ENCODE results near the gene CWF19L1. TPM values are rescaled to one million over a fixed set of nuclear protein-coding genes. Genes with fewer than 3 reads are reported as not detected.
"Not testable (repeated sequence)": the region's sequence is repeated elsewhere in the genome, so short reads cannot be mapped to it uniquely, and the experiment has no call there.

CWF19L1 gene
- total and polyA plus RNA-seq, 12 donors: 9.5 to 20.0 (median 13.8) TPM

DNA sequence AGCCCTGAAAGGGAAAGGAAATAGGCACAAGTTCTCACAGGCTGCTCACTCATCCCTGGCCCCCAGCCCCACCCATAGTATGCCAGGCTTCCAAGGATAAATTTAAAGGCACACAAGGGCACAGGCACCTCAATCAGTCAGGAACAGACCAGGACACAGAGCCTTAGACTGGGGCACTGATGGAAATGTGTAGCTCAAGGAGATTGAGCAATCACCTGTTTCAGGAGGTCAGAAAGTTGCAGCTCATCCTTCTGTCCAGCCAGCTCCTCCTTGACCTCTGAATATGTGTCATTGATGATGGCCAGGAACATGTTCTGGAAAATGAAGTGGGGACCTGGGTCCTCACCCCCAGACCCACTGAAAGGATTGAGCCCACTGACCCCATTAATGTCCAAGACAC lies 25.6 kb upstream of the CWF19L1 start:
- ATAC-seq: no peak
- intact Hi-C loops (cut with DNase I): no loop called here
- H3K36me3 ChIP-seq: no peaks in the 10 kb centered on the region
- no peak overlapping the region for H3K27ac ChIP-seq
- H3K4me1 ChIP-seq: peaks cover 0 to 23% (median 0%) of the 10 kb centered on the region in 9 donors
- peaks cover 0 to 49% (median 19%) of the 10 kb centered on the region in 7 donors for H3K27me3 ChIP-seq
- H3K4me3 ChIP-seq: no peak overlapping the region
- TF ChIP-seq, protein P1, sequence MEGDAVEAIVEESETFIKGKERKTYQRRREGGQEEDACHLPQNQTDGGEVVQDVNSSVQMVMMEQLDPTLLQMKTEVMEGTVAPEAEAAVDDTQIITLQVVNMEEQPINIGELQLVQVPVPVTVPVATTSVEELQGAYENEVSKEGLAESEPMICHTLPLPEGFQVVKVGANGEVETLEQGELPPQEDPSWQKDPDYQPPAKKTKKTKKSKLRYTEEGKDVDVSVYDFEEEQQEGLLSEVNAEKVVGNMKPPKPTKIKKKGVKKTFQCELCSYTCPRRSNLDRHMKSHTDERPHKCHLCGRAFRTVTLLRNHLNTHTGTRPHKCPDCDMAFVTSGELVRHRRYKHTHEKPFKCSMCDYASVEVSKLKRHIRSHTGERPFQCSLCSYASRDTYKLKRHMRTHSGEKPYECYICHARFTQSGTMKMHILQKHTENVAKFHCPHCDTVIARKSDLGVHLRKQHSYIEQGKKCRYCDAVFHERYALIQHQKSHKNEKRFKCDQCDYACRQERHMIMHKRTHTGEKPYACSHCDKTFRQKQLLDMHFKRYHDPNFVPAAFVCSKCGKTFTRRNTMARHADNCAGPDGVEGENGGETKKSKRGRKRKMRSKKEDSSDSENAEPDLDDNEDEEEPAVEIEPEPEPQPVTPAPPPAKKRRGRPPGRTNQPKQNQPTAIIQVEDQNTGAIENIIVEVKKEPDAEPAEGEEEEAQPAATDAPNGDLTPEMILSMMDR (IDR thresholded peaks at IDR 0.05): no peak
- H3K9me3 ChIP-seq: no peaks in the 10 kb centered on the region
- no peak for DNase-seq

GRCh38 chr10:100292300-100292699 lies 24.9 kb upstream of the CWF19L1 start:
- DNase-seq (peak in 1 of 2 donors; percentile 26), ATAC-seq (peak in 2 of 8 donors; percentile 10 to 50)
- H3K9me3 ChIP-seq; intact Hi-C loops (cut with DNase I); H3K36me3 ChIP-seq; H3K4me3 ChIP-seq: not testable (repeated sequence)
- H3K4me1 ChIP-seq: peaks cover 0 to 25% (median 0%) of the 10 kb centered on the region in 9 donors
- 69 to 86% methylated on average over 4 of the region's 4 CpGs for WGBS, 2 donors
- H3K27ac ChIP-seq: peak overlapping the region in 1 of 10 donors; percentile 71
- H3K27me3 ChIP-seq: peaks cover 0 to 45% (median 18%) of the 10 kb centered on the region in 7 donors

- Histone ChIP-seq H3K4me3 (no peak overlapping the region), H3K4me1 (peaks cover 0 to 33% (median 5%) of the 10 kb centered on the region in 9 donors), H3K36me3 (no peaks in the 10 kb centered on the region), H3K27ac (peak overlapping the region in 1 of 10 donors; percentile 71), H3K9me3 (no peaks in the 10 kb centered on the region), H3K27me3 (peaks cover 0 to 36% (median 11%) of the 10 kb centered on the region in 7 donors)
- no peak for ATAC-seq
- TF ChIP-seq, protein P1 (IDR thresholded peaks at IDR 0.05): no peak
- DNase-seq: no peak
- intact Hi-C loops (cut with DNase I): no loop called here
- 72% methylated on average over 3 of the region's 3 CpGs for WGBS, 2 donors
Observed at GRCh38 chr10:100291356-100291755, 23.9 kb upstream of the CWF19L1 start.

DNA sequence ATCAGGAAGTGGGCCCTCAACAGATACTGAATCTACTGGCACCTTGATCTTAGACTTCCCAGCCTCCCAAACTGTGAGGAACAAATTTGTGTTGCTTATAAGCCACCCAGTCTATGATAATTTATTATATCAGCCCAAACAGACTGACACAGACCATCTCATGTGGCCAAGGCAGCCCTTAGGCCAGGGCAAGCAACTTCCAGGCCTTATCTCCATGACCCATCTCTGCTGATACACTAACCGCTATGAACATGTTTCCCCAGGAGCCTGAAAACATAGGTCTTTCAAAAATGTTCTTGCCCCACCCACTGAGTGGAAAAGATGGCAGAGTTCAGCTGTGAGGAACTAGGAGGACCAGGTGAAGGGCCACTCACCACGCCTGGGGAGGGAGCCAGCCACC lies 22.2 kb upstream of the CWF19L1 start:
- WGBS, 2 donors: 78 to 85% methylated on average over 2 of the region's 2 CpGs
- H3K27ac ChIP-seq: no peak overlapping the region
- no peaks in the 10 kb centered on the region for H3K9me3 ChIP-seq
- no peak for ATAC-seq
- peaks cover 0 to 3% (median 0%) of the 10 kb centered on the region in 9 donors for H3K36me3 ChIP-seq
- intact Hi-C loops (cut with DNase I): no loop called here
- H3K27me3 ChIP-seq: peaks cover 0 to 21% (median 0%) of the 10 kb centered on the region in 7 donors
- peaks cover 0 to 45% (median 18%) of the 10 kb centered on the region in 9 donors for H3K4me1 ChIP-seq
- H3K4me3 ChIP-seq: no peak overlapping the region
- TF ChIP-seq, protein P1 (IDR thresholded peaks at IDR 0.05): no peak
- DNase-seq: no peak

DNA sequence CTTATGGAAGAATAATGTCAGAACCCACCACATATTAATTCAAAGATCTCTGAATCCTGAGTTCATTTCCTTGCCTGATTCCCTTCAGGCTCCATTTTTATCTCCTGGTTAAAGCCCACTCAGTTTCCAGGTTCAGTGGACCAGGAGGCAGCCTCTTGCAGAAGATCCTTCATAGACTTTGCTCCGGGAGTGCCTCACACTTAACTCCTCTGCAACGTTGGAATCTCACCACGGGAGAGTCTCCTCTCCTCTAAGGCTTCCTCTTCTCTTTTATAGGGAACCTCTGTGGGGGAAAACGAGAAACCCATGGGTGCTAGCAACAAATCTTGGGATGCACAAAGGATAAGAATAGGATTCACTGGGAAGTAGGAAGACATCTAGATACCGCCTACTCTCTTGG lies 20.8 kb upstream of the CWF19L1 start:
- peaks cover 0 to 8% (median 0%) of the 10 kb centered on the region in 7 donors for H3K27me3 ChIP-seq
- peaks cover 0 to 59% (median 24%) of the 10 kb centered on the region in 9 donors for H3K4me1 ChIP-seq
- intact Hi-C loops (cut with DNase I): no loop called here
- H3K27ac ChIP-seq: no peak overlapping the region
- no peaks in the 10 kb centered on the region for H3K9me3 ChIP-seq
- H3K4me3 ChIP-seq: no peak overlapping the region
- 80 to 85% methylated on average over 5 of the region's 5 CpGs for WGBS, 2 donors
- no peak for DNase-seq
- H3K36me3 ChIP-seq: peaks cover 0 to 16% (median 3%) of the 10 kb centered on the region in 9 donors
- TF ChIP-seq, protein P1 (IDR thresholded peaks at IDR 0.05): no peak
- ATAC-seq: no peak

Measured in heart right ventricle (tissue), 16 donors.